MM.1S (cell line): ENCODE measurements around the gene PHLDB2.

Experiments
- EZH2 ChIP-seq: fragments of 300-600 bp; sonication (generic); optimal IDR thresholded peaks from 2 replicates; pipeline ENCODE3; 2017; ENCODE audit warnings: low read depth, mild to moderate bottlenecking, antibody characterized with exemption, low read length, mixed read lengths
- TF ChIP-seq, protein P1 (sequence below): fragments of 300-600 bp; sonication (generic); IDR thresholded peaks from 2 replicates; pipeline ENCODE4 v1.5.1; 2016; ENCODE audit warnings: antibody characterized with exemption, low read length, mixed read lengths

DNA sequence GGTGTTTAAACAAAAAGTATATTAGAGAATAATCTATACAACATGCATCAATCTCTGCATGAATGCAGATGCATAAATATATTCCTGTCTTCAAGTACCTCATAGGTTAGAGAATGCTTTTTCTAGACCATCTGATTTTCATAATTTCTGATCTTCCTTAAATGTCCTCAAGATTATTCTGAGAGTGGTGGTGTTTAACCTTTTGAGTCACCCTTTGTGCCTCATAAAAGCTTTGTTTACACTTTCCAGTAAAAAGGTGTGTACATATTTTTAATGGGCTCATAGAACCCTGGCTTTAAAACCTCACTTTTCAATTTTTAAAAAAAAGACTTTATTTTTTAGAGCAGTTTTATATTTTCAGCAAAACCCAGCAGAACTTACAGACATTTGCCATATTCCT, 78.8 kb downstream of the PHLDB2 start:
- TF ChIP-seq, protein P1, sequence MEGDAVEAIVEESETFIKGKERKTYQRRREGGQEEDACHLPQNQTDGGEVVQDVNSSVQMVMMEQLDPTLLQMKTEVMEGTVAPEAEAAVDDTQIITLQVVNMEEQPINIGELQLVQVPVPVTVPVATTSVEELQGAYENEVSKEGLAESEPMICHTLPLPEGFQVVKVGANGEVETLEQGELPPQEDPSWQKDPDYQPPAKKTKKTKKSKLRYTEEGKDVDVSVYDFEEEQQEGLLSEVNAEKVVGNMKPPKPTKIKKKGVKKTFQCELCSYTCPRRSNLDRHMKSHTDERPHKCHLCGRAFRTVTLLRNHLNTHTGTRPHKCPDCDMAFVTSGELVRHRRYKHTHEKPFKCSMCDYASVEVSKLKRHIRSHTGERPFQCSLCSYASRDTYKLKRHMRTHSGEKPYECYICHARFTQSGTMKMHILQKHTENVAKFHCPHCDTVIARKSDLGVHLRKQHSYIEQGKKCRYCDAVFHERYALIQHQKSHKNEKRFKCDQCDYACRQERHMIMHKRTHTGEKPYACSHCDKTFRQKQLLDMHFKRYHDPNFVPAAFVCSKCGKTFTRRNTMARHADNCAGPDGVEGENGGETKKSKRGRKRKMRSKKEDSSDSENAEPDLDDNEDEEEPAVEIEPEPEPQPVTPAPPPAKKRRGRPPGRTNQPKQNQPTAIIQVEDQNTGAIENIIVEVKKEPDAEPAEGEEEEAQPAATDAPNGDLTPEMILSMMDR: no peak
- TF ChIP-seq EZH2: no peak
